Fibroblast of villous mesenchyme (primary cell): ENCODE results near the gene RAB34. TPM values are rescaled to one million over a fixed set of nuclear protein-coding genes. Genes with fewer than 3 reads are reported as not detected.

Experiments used
- DNase-seq: peaks from one replicate; pipeline ENCODE4 v3.0.0-alpha.2; 2010; ENCODE audit warnings: low read depth
- H3K4me3 ChIP-seq: 2 replicates; pipeline ENCODE4 v1.5.1; 2011; ENCODE audit warnings: low read depth, mild to moderate bottlenecking, low read length
- CTCF ChIP-seq: IDR thresholded peaks from 2 replicates; pipeline ENCODE4 v1.5.1; 2012; ENCODE audit warnings: low read depth, mild to moderate bottlenecking, low read length; ENCODE audit not compliant: insufficient read depth
- total RNA-seq: library from RNA; depleted of rRNA; stranded (reverse); fragments of >200 nt; gene quantifications from 2 replicates; pipeline ENCODE4 v1.2.3, GENCODE V29; 2012

The RAB34 gene
- total RNA-seq, 1 donor, result 148 TPM

- TF ChIP-seq CTCF, result no peak
- DNase-seq, result no peak
Observed at GRCh38 chr17:28686296-28686695, 31.4 kb downstream of the RAB34 start.

GRCh38 chr17:28685366-28685765 lies 32.3 kb downstream of the RAB34 start:
- no peak for TF ChIP-seq CTCF

More at GRCh38 chr17:28686296-28686695, 31.4 kb downstream of the RAB34 start:
- no peak overlapping the region for H3K4me3 ChIP-seq

GRCh38 chr17:28684963-28685362 lies 32.7 kb downstream of the RAB34 start:
- DNase-seq, result peak; percentile 72
- no peak overlapping the region for H3K4me3 ChIP-seq
- TF ChIP-seq CTCF, result no peak

More at GRCh38 chr17:28685366-28685765, 32.3 kb downstream of the RAB34 start:
- no peak for DNase-seq
- H3K4me3 ChIP-seq, result no peak overlapping the region

- no peak for TF ChIP-seq CTCF
- DNase-seq, result no peak
- no peak overlapping the region for H3K4me3 ChIP-seq
Observed at GRCh38 chr17:28682655-28683054, 35.0 kb downstream of the RAB34 start.

DNA sequence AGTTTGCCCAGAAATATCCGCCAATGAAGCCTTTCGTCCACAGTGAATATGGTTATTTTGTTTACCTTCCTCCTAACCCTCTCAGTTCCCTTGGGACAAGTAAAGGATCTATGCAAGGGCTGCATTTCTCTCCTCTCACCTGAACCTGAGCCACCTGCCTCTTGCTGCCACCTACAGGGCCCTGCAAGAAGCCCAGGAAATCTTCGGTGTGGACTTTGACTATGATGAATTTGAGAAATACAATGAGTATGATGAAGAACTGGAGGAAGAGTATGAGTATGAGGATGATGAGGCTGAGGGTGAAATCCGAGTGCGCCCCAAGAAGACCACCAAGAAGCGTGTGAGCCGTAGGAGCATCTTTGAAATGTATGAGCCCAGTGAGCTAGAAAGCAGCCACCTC lies 41.7 kb downstream of the RAB34 start:
- no peak for TF ChIP-seq CTCF
- H3K4me3 ChIP-seq, result no peak overlapping the region
- no peak for DNase-seq

DNA sequence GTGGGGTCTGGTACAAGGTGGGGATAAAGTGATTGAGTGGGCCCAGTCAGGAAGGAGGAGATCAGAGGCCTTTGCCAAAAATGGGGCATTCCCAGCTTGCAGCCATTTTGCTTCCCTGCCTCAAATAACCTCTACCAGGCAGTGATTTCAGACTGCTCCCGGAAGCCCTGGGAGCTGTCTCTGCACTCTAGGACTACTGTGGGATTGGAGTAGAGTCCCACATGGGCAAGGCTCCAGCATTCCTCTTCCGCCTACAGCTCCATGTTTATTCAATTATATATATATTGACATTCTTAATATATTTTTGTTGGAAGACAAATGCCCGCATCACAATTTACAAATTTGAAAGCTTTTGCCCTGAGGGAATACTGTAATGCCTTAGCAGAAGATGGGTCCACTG lies 42.2 kb downstream of the RAB34 start:
- TF ChIP-seq CTCF, result no peak
- H3K4me3 ChIP-seq, result no peak overlapping the region
- no peak for DNase-seq

DNA sequence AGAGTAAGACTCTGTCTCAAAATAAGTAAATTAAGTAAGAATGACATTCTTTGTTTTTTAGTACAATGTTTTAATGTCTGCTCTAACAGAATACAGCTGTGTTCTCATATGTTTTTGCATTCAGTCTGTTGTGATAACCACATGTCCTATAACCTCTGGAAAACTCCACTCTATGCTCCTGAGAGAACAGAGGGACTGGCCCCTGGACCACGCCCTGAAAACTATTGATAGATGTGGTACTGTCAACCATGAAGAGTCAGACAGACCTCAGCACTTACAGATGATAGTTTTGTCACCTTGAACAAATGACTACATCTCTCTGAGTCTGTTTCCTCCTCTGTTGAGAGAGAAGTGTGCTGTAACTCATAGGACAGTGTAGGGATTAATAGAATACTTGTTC lies 47.8 kb downstream of the RAB34 start:
- no peak for DNase-seq
- no peak for TF ChIP-seq CTCF

More for the DNA sequence above, 47.8 kb downstream of the RAB34 start:
- H3K4me3 ChIP-seq, result no peak overlapping the region
